Upper lobe of right lung (tissue), 1 donor: ENCODE data around the gene MAML2. TPM values are rescaled to one million over a fixed set of nuclear protein-coding genes. Genes with fewer than 3 reads are reported as not detected.

ENCODE experiments used
- ATAC-seq: fragments of 200-7000 bp; cut with Tn5 transposase; one replicate; pipeline ENCODE4 v1.9.1; 2020; ENCODE audit warnings: mild to moderate bottlenecking, moderate library complexity
- DNase-seq: peaks from one replicate; pipeline ENCODE4 v3.0.0-alpha.2; 2020
- H3K27ac ChIP-seq: fragments of 200-600 bp; one replicate; pipeline ENCODE4 v1.8.0; 2022
- H3K27me3 ChIP-seq: fragments of 200-600 bp; one replicate; pipeline ENCODE4 v1.8.0; 2022; ENCODE audit warnings: mild to moderate bottlenecking
- H3K36me3 ChIP-seq: fragments of 200-600 bp; one replicate; pipeline ENCODE4 v1.8.0; 2022
- H3K4me1 ChIP-seq: fragments of 200-600 bp; one replicate; pipeline ENCODE4 v1.8.0; 2022
- H3K4me3 ChIP-seq: fragments of 200-600 bp; one replicate; pipeline ENCODE4 v1.8.0; 2022; ENCODE audit warnings: mild to moderate bottlenecking
- H3K9me3 ChIP-seq: fragments of 200-600 bp; one replicate; pipeline ENCODE4 v1.8.0; 2022
- intact Hi-C: fragments of 100-400 bp; cut with DNase I; formaldehyde crosslinking; loops from one replicate; pipeline ENCODE4 v1.11.0; 2022
- total RNA-seq: library from RNA; stranded (reverse); fragmentation: NEBNext Ultra II Directional; extraction: Animal tissue kit (Norgen Biotek cat#: 25700); gene quantifications from one replicate; pipeline ENCODE4 v1.2.1, GENCODE V29; 2021
- TF ChIP-seq, protein P1 (sequence below): fragments of 200-600 bp; IDR thresholded peaks from one replicate; pipeline ENCODE4 v1.8.0; 2022; ENCODE audit warnings: antibody characterized with exemption
- donor health status: DM: no; HTN: yes; CAD: no; lungs with severe emphysema.

Gene MAML2
- total RNA-seq, 1 donor from 2014 or later = 27.5 TPM

DNA sequence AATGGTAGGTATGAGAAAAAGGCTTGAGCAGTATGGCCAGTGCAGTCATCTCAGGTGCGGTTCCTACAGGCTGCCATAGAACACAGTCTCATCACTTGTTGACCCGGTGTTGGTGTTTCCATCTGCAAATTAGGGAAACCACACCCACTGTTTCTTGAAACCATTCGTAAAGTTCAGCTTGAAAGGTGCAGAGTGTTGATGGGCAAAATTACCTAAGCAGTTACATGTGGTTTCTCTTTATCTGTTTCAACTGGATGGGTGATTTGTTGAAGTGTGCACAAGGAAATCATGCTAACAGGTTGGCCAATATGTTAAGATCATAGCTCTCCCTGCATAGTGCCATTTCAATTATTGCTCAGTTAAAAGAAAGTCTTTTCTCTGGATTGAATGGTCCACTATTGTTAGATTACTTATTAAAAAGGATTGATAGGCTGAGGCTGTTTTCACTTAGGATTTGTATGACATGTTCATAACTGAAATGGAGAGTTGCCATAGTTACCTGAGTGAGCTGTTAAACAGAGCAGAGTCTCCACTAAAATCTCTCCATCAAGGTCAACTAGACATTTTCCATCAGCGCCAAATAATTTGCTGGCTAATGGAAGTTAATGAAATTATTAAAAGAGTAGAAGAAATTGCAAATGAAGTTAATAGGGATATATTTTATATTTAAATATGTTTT is 215.9 kb downstream of the MAML2 start:
- H3K4me1 ChIP-seq = peaks cover 3% of the 10 kb centered on the region
- TF ChIP-seq, protein P1, sequence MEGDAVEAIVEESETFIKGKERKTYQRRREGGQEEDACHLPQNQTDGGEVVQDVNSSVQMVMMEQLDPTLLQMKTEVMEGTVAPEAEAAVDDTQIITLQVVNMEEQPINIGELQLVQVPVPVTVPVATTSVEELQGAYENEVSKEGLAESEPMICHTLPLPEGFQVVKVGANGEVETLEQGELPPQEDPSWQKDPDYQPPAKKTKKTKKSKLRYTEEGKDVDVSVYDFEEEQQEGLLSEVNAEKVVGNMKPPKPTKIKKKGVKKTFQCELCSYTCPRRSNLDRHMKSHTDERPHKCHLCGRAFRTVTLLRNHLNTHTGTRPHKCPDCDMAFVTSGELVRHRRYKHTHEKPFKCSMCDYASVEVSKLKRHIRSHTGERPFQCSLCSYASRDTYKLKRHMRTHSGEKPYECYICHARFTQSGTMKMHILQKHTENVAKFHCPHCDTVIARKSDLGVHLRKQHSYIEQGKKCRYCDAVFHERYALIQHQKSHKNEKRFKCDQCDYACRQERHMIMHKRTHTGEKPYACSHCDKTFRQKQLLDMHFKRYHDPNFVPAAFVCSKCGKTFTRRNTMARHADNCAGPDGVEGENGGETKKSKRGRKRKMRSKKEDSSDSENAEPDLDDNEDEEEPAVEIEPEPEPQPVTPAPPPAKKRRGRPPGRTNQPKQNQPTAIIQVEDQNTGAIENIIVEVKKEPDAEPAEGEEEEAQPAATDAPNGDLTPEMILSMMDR = no peak
- ATAC-seq (no peak), DNase-seq (no peak)
- no peak overlapping the region for H3K27ac ChIP-seq
- no peaks in the 10 kb centered on the region for H3K9me3 ChIP-seq
- no peaks in the 10 kb centered on the region for H3K27me3 ChIP-seq
- intact Hi-C loops = no loop called here
- H3K36me3 ChIP-seq = no peaks in the 10 kb centered on the region
- H3K4me3 ChIP-seq = no peak overlapping the region

GRCh38 chr11:96125400-96125799 is 217.6 kb downstream of the MAML2 start:
- Histone ChIP-seq H3K9me3 (no peaks in the 10 kb centered on the region), H3K27ac (no peak overlapping the region), H3K27me3 (no peaks in the 10 kb centered on the region), H3K4me3 (no peak overlapping the region), H3K4me1 (peaks cover 3% of the 10 kb centered on the region), H3K36me3 (no peaks in the 10 kb centered on the region)
- ATAC-seq (peak; percentile 52), DNase-seq (no peak)
- TF ChIP-seq, protein P1 = no peak
- intact Hi-C loops = no loop called here

DNA sequence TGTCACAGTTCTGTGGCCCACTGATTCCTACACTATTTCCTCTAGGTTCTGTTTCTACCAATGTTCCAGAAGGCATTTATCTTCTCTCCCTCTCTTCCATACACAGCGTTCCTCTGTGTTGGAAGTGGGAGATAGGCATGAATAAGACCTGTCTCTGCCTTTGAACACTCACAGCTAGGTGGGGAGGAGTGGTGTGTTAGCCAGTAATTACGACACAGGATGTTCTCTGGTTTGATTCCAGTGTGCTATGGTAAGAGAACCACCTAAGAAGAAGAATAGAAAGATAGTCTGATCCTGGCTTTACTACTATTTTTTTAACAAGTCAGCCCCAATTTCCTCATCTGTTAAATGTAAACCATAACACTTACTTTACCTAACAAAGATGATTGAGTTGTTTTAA is 218.8 kb downstream of the MAML2 start:
- no peak for DNase-seq
- Histone ChIP-seq H3K27ac (no peak overlapping the region), H3K4me1 (peaks cover 3% of the 10 kb centered on the region), H3K36me3 (no peaks in the 10 kb centered on the region), H3K27me3 (no peaks in the 10 kb centered on the region), H3K9me3 (no peaks in the 10 kb centered on the region), H3K4me3 (no peak overlapping the region)
- no peak for ATAC-seq
- TF ChIP-seq, protein P1 = no peak
- intact Hi-C loops = no loop called here

DNA sequence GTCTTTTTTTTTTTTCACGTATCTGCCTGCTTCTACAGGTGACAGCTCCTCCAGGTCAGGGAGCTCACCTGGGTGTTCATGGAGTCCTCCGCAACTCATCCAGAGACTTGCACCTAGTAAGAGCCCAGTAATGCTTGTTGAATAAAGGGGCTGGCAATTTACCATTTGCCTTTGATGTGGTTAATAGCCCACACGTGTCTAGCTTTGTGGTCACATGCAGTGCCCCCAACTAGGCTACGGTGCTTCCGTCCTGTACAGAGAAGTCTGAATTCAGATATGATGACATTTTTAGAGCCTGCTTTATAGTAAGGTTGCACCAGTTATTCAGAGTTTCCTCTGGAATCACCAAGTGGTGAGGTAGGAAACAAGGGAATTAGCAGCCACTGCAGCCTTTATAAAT is 219.7 kb downstream of the MAML2 start:
- no peak overlapping the region for H3K27ac ChIP-seq
- H3K4me3 ChIP-seq = no peak overlapping the region
- ATAC-seq (no peak), DNase-seq (no peak)
- peaks cover 3% of the 10 kb centered on the region for H3K4me1 ChIP-seq
- intact Hi-C loops = no loop called here
- H3K27me3 ChIP-seq = no peaks in the 10 kb centered on the region
- no peaks in the 10 kb centered on the region for H3K9me3 ChIP-seq
- no peaks in the 10 kb centered on the region for H3K36me3 ChIP-seq
- TF ChIP-seq, protein P1 = no peak

DNA sequence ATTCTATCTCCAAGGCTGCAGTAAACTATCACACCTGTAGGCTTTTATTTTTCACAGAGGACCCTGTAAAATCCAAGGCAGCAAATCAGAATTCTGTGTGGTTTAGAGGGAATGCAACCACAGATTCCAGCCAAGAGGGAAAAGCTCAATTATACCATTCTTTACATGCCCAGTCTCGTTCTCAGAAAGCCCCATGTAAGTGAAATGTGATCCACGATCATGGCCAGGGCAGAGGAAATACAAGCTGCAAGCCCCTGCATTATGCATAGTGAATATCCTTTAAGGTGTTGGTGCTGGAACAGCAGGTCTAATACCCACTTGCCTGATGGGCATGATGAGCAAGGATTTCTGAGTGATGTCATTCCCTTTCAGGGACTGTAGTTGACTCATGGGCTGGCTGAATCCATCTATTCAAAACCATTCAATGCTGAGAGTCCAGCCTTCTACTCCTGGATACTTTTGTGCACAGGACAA is 220.4 kb downstream of the MAML2 start:
- Histone ChIP-seq H3K27ac (no peak overlapping the region), H3K4me3 (no peak overlapping the region), H3K9me3 (no peaks in the 10 kb centered on the region), H3K36me3 (no peaks in the 10 kb centered on the region), H3K4me1 (no peaks in the 10 kb centered on the region), H3K27me3 (no peaks in the 10 kb centered on the region)
- TF ChIP-seq, protein P1 = no peak
- intact Hi-C loops = no loop called here
- no peak for ATAC-seq
- no peak for DNase-seq
